HG02610 (cell line): ENCODE data around the gene MLLT3.

Experiments
- ATAC-seq: cut with Tn5 transposase; IDR thresholded peaks from one replicate; pipeline ENCODE4 v1.9.1; 2021; ENCODE audit warnings: mild to moderate bottlenecking, moderate library complexity; ENCODE audit not compliant: unreplicated experiment

MLLT3 gene

DNA sequence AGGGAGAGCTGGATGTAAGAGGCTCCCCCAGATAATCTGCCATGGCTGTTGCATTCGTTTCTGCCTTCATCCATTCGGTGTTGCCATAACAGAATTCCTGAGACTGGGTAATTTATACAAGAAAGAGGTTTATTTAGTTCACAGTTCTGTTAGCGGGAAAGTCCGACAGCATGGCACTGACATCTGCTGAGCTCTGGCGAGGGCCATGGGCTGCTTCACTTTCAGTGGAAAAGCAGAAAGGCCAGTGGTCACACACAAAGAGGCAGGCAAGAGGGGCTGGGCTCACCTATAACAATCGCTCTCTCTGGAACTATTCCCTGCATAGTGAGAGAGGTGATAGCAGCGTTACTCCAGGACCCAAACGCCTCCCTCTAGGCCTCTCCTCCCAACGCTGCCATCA is 305.9 kb downstream of the MLLT3 start:
- no peak for ATAC-seq

DNA sequence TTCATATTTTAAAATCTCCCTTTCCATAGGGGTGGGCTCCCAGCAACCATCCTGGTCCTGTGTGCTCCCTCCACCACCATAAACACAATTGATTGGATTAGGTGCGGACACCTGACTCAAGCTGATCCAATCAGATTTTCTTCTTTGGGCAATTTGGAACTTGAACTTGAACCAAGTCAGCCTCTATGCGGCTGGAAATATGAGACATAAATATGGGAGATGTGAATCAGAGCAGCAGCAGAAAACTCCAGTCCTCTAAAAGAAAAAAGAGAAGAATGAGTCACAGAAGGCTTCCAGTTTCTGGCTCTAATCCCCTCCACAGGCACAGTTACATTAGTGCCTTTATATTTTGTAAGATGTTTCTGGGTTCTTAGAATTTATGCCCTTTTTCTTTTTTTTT is 306.6 kb downstream of the MLLT3 start:
- no peak for ATAC-seq

DNA sequence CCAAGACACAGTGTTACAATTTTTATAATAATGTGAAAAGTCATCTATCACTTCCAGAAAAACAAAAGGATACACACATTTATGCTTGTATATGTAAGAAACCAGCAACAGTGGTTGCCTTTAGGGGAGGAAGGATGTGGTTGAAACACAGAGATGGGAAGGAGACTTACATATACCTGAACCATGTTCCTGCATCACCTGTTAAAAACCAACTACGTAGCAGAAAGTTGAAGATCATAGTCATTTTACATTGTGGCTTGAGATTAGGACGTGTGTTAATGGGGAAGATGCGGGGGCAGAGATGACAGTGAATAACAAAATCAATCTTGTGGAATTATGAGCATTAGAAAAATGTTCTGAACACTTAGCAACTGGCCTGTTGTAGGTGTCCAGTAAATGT is 307.3 kb downstream of the MLLT3 start:
- ATAC-seq, result no peak

DNA sequence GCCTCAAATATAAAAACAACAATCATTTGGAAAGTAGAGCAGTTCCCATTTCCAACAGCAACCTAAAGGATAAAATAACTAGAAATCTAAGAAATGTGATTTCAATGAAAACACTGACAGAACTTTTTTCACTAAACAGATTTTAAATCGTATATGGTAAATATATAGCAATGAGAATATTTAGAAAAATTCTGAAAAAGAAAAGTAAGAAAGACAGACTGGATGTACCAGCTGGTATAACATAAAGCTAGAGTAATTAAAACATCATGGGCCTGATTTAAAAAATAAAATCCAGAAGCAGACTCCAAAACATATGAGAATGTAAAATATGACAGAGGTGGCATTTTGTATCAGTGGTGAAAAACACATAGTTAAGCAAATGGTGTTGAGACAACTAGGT is 308.9 kb downstream of the MLLT3 start:
- no peak for ATAC-seq

DNA sequence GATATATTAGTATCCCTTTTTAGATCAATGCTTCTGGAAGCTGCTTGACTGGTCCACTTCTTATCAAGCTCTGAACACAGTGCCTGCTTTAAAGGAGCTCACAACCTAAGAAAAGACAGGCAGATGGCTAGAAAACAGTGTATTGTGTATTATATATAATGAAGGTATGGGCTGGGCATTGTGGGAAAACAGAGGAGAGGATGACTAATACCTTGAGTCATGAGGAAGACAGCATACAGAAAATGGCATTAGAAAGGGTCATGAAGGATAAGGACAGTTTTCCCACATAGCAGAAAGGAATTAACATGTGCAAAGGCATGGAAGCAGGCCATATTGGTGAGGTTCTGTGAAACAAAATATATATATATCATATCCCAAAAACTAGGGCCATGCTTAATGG is 309.6 kb downstream of the MLLT3 start:
- no peak for ATAC-seq

DNA sequence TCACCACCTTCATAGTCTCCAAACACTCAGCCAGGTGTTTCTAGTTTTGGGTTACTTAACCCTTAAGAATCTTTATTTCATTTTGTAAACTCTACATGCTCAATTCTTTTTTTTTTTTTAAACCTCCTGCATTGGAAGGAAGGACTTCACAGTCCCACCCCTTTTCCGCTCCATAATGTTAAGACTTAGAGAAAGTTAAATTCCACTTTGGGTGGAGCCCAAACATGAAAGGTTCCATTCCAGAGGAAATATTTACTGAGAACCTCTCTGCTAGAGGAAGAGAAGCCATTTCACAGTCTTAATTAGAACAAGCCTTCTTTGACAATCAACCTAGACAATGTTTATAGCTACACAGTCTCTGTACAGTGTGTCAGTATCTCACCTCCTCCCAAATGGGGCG is 312.3 kb downstream of the MLLT3 start:
- no peak for ATAC-seq

DNA sequence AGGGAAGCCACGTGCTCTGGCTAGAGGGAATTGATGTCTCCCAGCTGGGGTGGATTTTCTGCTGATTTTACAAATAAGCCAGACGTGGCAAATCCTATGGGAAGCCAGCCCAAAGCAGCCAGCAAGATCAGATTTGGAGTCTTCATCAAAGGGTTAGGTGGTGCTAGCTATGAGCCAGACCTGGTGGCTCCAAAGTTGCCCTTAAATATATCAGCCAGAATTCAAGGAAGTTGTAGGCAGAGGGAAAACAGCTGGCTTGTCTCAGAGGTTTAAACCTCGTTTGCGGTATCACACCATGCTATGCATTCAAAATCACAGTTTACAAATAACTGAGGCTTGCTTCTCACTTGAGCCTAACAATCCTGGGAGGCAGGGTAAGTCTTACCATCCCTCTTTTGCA is 313.2 kb downstream of the MLLT3 start:
- no peak for ATAC-seq

DNA sequence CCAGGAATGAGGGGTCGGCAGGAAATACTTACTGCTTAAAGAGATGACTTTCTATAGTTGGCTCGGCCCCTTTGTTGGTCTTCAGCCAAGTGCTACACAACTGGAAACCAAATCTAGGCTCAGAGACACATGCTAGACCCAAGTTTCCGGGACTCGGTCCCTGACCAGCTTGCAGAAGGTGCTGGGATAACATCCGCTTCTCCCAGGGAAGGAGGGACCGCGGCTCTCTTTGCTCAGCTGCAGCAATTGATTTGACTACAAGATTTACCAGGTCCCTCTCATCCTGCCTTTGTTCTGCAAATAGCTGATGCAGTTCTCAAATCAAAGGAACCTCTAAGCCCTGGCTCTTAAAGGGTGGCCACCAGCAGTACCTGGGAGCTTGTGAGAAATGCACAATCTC is 314.7 kb downstream of the MLLT3 start:
- no peak for ATAC-seq

DNA sequence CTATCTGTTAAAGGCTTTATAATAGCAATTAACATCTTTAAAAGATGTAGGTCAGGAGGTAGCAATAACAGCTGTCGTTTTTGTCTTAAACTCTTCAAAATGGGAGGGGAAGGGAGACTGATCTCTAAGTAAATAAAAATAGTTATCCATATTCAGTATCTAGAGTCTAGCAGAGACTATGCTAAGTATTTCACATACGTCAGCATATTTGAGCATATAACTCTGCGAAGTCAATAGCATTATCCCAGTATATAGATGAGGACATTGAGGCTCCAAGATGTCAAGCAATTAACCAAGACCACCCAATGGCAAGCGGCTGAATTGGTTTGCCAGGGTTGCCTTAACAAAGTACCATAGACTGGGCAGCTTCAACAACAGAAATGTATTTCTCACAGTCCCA is 316.8 kb downstream of the MLLT3 start:
- no peak for ATAC-seq

DNA sequence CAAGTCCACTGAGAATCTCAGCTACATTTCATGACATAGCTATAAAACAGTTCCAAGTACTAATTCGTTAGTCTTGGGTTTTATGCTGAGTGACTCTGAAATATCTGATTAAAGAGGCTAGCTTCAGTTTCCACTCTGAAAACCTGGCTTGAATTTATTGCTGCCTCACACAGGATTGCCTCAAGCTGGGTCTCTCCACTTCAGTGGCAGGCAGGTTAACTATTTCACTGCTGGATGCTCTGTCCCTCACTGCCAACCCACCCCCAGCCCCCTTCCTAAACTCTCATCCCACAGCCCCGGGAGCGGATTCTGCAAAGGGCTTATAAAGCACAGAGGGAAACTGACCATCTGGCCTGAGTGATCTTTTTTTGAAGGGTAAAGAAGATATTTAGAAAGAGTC is 318.3 kb downstream of the MLLT3 start:
- ATAC-seq, result no peak

DNA sequence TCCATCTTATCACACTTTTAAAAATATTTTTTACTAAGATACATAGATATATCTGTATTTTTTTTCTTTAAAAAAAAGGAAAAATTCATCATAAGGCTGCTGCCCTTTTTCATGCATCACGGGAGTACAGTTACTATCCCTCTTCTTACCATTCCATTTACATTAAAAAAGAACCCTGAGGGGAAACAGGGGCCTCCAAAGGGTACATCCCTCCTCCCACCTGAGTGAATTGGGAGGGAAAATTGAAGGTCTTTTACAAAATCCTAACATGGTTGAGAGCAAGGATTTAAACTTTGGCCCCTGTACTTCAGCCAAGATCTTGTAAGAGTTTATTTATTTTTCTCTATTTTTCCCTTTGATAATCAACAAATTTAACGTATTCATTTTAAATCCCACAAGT is 319.2 kb downstream of the MLLT3 start:
- ATAC-seq, result no peak

DNA sequence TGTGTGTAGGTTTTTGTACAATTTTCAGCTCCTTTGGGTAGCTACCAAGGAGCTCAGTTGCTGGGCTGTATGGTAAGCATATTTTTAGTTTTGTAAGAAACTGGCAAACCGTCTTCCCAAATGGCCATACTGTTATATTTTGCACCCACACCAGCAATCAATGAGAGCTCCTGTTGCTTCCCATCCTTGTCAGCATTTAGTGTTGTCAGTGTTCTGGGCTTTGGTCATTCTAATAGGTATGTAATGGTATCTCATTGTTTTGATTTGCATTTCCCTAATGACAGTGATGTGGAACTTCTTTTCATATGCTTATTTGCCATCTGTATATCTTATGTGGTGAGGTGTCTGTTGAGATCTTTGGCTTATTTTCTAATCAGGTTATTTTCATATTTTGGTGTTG is 320.1 kb downstream of the MLLT3 start:
- ATAC-seq, result no peak

DNA sequence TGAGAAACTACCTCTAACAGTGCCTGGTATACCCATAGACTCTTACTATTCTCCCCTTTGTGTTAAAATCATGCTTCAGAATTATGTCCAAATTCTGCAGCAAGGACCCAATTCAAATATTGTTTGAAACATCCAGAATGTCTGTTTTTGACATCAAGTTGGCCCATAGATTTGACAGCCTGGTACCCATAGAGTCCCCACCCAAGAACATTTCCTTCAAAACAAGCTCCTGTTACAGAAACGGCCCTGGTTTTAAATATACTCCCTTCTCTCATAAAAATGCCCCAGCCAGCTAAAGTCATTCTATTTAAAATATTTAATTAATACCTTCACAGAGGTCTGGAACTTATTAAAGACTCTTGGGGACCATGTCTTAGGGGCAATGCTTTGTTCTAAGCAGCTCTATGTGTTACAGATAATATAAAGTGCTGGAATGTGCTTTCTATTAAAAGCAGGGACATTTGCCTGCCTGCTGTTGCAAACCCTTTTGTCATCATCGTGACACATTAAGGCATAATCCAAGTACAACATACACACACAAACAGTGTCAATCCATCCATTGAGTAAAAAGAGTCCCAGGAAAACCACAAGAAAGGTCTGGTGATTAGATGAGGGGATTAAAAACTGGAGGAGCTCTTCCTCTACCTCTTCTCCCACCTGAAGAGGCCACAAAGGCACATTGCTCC is 321.7 kb downstream of the MLLT3 start:
- no peak for ATAC-seq

DNA sequence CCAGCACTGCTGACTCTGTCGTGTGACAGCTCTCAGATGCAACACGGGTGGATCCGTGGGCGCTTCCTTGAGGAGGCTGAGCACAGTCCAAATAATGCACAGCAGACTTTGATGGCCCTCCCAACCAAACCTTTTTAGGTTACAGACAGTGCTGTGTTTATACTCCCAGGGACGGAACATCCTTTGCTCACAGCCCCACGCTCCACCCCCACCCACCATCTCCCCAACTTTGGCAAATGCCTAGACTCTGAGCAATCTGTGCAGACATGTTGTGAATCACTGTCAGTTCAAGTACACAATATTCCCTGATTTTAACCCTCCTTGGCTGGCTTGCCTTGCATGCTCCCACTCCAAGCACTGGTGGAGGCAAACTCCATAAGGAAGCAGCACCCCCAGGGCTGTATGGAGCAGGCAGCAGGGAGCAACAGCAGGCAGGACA is 324.6 kb downstream of the MLLT3 start:
- ATAC-seq, result no peak

DNA sequence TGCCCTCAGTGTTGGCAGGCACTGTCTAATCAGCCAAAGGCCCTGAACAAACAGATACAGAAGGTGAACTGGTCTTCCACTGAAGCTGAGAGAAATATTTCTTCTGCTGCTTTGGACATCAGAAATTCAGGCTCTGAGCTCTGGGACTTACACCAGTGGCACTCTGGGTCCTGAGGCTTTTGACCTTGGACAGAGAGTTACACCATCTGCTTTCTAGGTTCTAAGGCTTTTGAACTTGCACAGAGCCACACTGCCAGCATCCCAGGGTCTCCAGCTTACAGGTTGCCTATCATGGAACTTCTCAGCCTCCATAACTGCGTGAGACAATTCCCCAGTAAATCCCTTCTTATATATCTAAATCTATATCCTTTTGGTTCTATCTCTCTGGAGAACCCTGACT is 326.7 kb downstream of the MLLT3 start:
- ATAC-seq, result no peak

DNA sequence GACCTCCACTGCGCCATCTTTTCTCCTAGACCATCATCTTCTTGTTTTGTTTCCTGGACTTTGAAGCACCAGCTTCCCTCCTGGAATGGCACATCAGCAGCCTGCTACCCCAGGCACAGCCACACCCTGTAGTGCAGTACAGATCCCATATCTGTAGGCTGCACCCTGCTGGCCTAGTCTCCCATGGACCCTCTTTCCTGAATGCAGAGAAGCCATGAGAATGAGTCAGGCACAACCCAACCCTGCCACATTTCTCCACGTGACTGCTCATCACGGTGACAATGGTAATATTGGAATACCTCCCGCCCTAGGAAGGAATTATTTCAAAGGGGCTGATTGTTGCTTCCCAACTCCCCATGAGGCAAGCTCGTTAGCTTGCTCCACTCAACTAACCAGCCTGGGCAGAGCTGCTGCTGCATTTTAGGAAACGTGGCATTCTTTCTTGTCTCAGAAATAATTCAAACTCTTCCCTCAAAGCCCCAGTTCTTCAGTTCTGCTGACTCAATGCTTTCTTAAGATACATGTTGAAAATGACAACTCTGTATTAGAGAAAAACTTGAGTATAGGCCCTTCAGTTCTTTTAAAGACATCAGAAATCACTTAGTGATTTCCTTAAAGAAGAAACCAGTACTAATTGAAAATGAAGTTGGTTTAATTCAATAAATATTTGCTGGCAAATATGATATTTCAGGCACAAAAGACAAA is 328.1 kb downstream of the MLLT3 start:
- no peak for ATAC-seq

DNA sequence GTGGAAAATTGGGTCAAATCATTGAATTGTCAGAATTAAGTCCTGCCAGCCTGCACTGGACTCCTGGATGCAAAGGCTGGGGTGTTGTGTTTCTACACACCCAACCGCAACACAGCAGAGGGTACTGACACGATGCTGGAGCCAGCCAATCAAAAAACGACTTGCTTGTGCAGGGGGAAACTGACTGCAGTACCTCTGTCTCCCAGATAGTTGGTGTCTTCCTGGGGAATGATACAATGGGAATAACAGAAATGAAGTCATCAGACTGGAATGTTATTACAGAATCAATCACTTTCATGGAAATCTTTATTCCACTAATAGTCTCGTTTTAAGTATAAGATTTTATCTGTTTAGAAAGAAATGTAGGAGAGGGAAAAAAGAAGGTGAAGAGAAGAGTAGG is 330.3 kb downstream of the MLLT3 start:
- no peak for ATAC-seq
